ENCODE data around the gene OPN4.

Gene OPN4

GRCh38 chr10:86661161-86662025 lies 7.0 kb downstream of the OPN4 start:
- ChIA-PET POLR2A (ENCODE audit: low non-redundant PET) (no interaction called here), CTCF (no interaction called here)
- TF ChIP-seq, protein P1, sequence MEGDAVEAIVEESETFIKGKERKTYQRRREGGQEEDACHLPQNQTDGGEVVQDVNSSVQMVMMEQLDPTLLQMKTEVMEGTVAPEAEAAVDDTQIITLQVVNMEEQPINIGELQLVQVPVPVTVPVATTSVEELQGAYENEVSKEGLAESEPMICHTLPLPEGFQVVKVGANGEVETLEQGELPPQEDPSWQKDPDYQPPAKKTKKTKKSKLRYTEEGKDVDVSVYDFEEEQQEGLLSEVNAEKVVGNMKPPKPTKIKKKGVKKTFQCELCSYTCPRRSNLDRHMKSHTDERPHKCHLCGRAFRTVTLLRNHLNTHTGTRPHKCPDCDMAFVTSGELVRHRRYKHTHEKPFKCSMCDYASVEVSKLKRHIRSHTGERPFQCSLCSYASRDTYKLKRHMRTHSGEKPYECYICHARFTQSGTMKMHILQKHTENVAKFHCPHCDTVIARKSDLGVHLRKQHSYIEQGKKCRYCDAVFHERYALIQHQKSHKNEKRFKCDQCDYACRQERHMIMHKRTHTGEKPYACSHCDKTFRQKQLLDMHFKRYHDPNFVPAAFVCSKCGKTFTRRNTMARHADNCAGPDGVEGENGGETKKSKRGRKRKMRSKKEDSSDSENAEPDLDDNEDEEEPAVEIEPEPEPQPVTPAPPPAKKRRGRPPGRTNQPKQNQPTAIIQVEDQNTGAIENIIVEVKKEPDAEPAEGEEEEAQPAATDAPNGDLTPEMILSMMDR (conservative IDR thresholded peaks at IDR 0.05; ENCODE audit: low read depth) = no peak
- DNase-seq (ENCODE audit: low spot score) = peak; percentile 41
- H3K27ac ChIP-seq = peak overlapping the region; percentile 38

DNA sequence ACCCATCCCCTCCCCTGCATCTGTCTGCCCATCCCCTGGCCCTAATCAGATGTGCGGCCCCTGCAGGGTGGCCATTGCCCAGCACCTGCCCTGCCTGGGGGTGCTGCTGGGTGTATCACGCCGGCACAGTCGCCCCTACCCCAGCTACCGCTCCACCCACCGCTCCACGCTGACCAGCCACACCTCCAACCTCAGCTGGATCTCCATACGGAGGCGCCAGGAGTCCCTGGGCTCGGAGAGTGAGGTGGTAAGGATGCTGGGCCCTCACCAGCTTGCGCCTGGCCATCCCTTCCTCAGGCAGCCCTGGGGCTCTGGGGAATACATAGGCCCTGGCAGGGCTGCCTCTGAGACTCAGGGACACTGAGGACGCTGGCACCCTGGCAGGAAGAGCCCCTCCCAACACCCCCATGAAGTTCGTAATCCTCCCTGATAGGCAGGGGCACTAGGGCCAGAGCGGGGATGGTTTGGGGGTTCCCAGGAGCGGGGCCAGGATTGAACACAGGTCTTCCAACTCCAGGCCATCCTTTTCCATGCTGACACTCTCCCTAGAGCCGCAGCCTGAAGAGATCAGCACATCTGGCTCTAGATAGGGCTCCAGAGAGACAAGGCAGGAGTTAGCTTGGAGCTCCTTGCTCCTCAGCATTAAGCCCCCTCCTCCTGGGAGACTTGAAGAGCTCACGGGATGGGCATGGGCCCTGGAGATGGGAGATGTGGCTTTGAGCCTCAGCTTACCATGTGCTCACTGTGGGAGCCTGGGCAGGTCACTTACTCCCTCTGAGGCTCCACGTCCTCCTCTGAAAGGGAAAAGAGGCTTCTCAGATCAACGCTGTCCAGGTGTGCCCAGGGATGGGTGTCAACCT lies 8.1 kb downstream of the OPN4 start:
- TF ChIP-seq, protein P1 (conservative IDR thresholded peaks at IDR 0.05; ENCODE audit: low read depth) = no peak
- peak overlapping the region; percentile 38 for H3K27ac ChIP-seq
- CTCF ChIA-PET = interaction anchor here (0.7 kb wide), 1 partner anchor 9 kb away, joined by 3 read pairs; no protein-coding TSS in a partner anchor
- no peak for DNase-seq (ENCODE audit: low spot score)
- POLR2A ChIA-PET (ENCODE audit: low non-redundant PET) = no interaction called here

DNA sequence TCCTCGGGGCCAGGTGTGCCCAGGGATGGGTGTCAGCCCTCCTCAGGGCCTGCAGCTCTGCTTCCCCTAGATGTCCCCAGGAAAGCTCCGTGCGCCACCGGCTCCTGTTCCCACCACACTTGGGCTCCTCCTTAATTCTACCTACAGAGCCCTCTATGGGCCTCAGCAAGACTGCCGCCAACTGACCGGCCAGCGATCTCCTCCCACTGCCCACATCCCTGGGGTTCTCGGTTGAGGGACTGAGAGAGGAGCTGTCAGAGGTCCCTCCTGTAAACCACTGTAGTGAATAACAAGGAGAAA lies 8.6 kb downstream of the OPN4 start:
- DNase-seq (ENCODE audit: low spot score) = no peak
- POLR2A ChIA-PET (ENCODE audit: low non-redundant PET) = no interaction called here
- TF ChIP-seq, protein P1 (conservative IDR thresholded peaks at IDR 0.05; ENCODE audit: low read depth) = no peak
- no peak overlapping the region for H3K27ac ChIP-seq
- CTCF ChIA-PET = interaction anchor here (0.7 kb wide), 1 partner anchor 9 kb away, joined by 3 read pairs; no protein-coding TSS in a partner anchor

GRCh38 chr10:86663576-86664339 lies 9.4 kb downstream of the OPN4 start:
- DNase-seq (ENCODE audit: low spot score) = no peak
- ChIA-PET CTCF (no interaction called here), POLR2A (ENCODE audit: low non-redundant PET) (no interaction called here)
- no peak overlapping the region for H3K27ac ChIP-seq
- TF ChIP-seq, protein P1 (conservative IDR thresholded peaks at IDR 0.05; ENCODE audit: low read depth) = no peak

- DNase-seq (ENCODE audit: low spot score) = no peak
- TF ChIP-seq, protein P1 (conservative IDR thresholded peaks at IDR 0.05; ENCODE audit: low read depth) = no peak
- ChIA-PET CTCF (interaction anchor here (0.5 kb wide), 1 partner anchor 55 kb away, joined by 4 read pairs; no protein-coding TSS in a partner anchor), POLR2A (ENCODE audit: low non-redundant PET) (no interaction called here)
- H3K27ac ChIP-seq = no peak overlapping the region
Observed at GRCh38 chr10:86664341-86665217, 10.2 kb downstream of the OPN4 start.

Measured in RWPE1 (cell line).